ENCODE data around the gene LRRC1.

GRCh38 chr6:53792973-53793317 is 1.9 kb upstream of the LRRC1 start:
- TF ChIP-seq YY1 (IDR thresholded peaks at IDR 0.05; ENCODE audit: low read depth, low read length) (no peak), EGR1 (IDR thresholded peaks at IDR 0.05; ENCODE audit: borderline replicate concordance, low read depth, low read length) (no peak), TAF1 (IDR thresholded peaks at IDR 0.05; ENCODE audit: low read depth, low read length) (no peak), CTCF (IDR thresholded peaks at IDR 0.05; ENCODE audit: control extremely low read depth in 1 of 3, insufficient read depth in 1 of 3, low read depth in 1 of 3, low read length in 3 of 3) (no peak)
